ENCODE measurements around the gene CCDC197.
A peak's percentile ranks its signal among the peaks of the same experiment; 100 is the strongest.

CCDC197 gene

GRCh38 chr14:93997082-93997481, at the start of gene CCDC197:
TSS of gene CCDC197 (plus strand) at chr14:93997301. CDS start at chr14:93998132, 831 bp downstream.
- DNase-seq (ENCODE audit: extremely low read depth in 1 of 2, low read depth in 1 of 2): no peak

GRCh38 chr14:93949511-93950075, 47.5 kb upstream of the CCDC197 start:
- no peak for DNase-seq (ENCODE audit: extremely low read depth in 1 of 2, low read depth in 1 of 2)

GRCh38 chr14:93950948-93951634, 46.0 kb upstream of the CCDC197 start:
- no peak for DNase-seq (ENCODE audit: extremely low read depth in 1 of 2, low read depth in 1 of 2)

DNA sequence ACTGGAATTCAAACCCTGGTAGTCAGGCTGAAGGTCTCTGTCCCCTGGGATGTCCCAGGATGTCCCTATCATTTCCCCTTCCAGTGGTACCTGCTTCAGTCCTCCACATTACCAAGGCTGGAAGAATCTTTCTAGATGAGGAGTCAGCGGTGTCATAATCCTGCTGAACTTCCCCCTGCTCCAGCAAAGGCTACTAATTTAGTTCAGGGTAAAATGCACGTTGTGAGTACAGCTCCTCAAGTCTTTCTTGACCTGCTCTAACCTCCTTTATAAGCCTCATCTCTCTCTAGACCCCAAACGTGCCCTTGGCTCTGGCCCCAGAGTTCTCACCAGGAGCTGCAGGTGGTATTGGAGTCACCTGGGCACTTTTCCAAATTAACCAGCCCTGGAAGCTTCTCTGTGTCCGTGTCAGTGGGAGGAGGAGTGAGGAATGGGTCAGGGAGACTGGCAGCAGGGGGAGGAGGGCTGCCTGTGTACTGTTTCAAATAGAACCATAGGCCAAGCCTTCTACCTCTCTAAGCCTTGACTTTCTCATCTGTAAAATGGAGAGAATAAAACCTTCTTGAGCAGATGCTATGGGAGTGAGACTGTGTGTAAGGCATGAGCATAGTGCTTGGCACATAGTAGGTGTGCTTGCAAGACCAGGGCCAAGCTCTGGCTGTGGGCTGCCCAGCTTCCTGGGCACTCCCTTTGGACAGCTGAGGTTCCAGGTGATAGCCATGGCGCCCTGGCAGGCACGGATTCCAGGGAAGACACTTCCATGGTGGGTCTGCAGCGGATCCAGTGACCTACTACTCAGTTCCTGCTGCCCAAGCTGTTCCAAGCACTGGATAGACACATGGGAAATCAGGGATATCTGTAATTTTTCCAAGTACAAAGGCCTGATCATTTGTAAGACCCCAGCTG, 45.2 kb upstream of the CCDC197 start:
- DNase-seq (ENCODE audit: extremely low read depth in 1 of 2, low read depth in 1 of 2): no peak

- DNase-seq (ENCODE audit: extremely low read depth in 1 of 2, low read depth in 1 of 2): no peak
Measured at GRCh38 chr14:93952829-93953228, 44.3 kb upstream of the CCDC197 start.

DNA sequence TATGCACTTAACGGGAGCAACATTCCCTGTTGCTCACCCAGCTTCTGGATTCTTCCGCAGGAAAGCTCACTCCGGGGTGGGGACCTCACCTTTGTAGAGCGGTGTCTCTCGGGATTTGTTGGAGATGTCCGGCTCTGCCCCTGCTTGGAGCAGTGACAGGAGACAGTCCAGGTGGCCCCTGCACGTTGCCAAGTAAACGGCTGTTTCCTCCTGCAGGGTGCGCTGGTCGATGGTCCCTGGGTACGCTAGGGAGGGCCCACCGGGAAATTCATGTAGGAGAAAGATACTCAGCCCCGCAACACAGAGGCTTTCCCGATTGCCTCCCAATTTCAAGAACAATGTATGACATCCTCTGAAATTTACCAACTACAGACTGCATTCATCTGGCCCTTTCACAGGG, 43.8 kb upstream of the CCDC197 start:
- no peak for DNase-seq (ENCODE audit: extremely low read depth in 1 of 2, low read depth in 1 of 2)

DNA sequence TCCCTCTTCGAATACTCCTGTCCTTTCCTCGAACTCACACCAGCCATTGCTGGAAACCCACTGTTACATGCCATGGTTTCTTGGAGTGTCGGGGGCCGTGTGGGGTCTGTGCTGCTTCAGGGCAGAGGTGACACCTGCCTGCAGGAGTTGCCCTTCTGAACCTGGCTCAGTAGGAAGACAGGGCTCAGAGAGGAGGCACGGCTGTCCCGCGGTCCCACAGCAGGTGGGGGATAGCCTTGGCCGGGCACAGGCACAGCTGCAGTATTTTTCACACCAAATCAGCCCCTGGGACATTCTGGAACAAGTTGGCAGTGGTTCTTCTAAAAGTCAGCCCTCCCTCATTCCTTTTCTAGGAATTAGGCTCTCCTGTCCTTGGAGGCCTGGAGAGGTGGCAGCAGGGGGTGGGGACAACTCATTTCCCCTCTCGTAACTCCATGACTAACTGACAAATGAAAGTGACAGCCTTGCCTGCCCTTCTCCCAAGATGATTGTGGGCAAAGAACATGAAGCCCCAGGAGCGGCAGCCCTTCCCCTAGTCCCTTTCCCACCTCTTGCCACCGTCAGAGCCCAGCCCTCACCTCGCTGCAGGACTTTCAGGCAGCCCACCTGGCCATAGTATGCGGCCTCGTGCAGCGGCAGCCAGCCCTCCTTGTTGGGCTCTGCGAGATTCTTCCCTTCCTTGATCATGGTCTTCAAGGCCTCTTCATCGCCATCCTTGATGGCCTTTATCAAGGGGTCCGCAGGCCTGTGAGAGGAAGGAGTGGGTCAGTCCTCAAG, 43.2 kb upstream of the CCDC197 start:
- DNase-seq (ENCODE audit: extremely low read depth in 1 of 2, low read depth in 1 of 2): no peak

GRCh38 chr14:93954516-93954830, 42.6 kb upstream of the CCDC197 start:
- DNase-seq (ENCODE audit: extremely low read depth in 1 of 2, low read depth in 1 of 2): no peak

- DNase-seq (ENCODE audit: extremely low read depth in 1 of 2, low read depth in 1 of 2): no peak
Measured at GRCh38 chr14:93954900-93955849, 41.9 kb upstream of the CCDC197 start.

DNA sequence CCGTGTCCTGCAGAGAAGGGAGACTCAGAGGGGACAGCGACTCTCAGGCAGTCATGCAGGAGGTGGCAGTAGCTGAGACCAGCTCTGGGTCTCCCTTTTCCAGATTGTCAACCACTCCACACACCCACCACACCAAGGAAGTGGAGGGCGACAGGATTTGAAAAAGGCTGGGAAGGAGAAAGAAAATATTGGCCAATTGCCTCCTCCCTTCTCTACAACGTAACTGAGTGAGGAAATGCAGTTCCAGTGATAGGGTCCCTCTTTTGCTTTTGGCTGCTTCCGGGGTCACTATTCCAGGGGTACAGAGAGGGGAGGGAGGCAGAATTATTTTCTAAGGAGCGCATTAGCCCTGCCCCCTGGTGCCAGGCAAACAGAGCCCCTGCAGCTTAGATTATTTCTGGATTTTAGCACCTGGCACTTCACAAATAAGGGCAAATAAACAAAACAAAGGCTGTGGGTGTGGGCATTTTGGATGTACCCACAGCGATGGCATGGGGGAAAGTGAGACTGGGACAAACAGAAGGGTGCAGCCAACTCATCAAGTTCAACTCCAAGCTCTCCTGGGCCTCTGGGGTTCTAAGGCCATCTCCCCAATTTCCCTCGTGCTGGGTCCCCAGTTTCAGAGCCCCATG, 41.1 kb upstream of the CCDC197 start:
- no peak for DNase-seq (ENCODE audit: extremely low read depth in 1 of 2, low read depth in 1 of 2)

DNA sequence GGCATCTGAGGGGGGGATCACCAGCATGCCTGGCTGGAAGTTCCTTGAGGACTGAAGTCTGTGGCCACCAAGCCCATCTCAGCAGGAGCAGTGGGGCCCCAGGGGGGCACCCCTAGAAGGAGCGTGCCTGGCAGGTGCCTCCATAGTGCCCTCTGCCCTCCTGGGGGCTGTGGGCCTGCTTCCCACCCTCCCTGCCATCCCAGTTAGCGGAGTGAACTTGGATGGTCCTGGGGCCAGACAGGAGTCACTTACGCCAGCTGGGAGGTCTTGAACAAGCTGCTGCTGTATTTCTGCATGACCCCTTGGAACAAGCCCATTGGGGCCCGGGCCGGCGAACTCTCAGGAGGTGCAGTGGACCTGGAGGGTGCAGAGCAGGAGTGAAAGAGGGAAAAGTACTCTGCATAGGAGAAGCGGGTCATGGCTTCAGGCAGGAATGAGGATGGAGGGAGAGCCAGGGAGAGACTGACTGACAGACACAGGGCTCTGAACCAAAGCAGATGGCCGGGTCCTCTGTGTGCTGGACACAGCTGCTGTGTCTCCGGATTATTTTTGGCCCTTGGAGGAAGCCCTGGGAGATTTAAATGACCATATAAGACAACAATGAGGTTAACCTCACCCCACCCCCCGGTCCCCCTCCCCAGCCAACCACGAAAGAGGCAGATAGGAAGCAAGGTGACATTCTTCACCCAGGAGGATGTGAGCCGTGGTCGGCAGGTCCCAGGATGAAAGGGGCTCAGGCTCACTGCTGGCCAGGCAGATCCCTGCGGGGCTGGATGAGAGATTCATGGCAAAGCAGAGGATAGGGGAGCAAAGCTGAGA, 40.4 kb upstream of the CCDC197 start:
- no peak for DNase-seq (ENCODE audit: extremely low read depth in 1 of 2, low read depth in 1 of 2)

DNA sequence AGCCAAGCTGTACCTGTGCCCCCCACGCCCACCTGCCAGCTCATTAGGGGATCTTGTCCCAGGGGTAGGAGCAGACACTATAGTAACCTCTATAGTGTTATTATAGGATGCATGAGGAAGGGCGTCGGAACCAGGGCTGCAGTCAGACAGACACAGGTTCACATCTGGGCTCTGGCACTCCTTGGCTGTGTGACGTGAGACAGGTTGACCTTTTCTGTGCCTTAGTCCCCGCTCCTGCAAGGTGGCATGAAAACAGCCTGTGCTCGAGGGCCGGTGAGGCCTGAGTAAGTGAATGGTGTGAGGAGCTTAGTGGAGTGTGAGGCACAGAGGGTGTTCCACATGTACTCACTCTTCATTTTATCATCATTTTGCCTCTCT, 39.8 kb upstream of the CCDC197 start:
- DNase-seq (ENCODE audit: extremely low read depth in 1 of 2, low read depth in 1 of 2): no peak

GRCh38 chr14:93957751-93958566, 39.1 kb upstream of the CCDC197 start:
- no peak for DNase-seq (ENCODE audit: extremely low read depth in 1 of 2, low read depth in 1 of 2)

- no peak for DNase-seq (ENCODE audit: extremely low read depth in 1 of 2, low read depth in 1 of 2)
Measured at GRCh38 chr14:93958567-93959238, 38.4 kb upstream of the CCDC197 start.

GRCh38 chr14:93959239-93960107, 37.6 kb upstream of the CCDC197 start:
- peak; percentile 77 to 84 for DNase-seq (ENCODE audit: extremely low read depth in 1 of 2, low read depth in 1 of 2)

- no peak for DNase-seq (ENCODE audit: extremely low read depth in 1 of 2, low read depth in 1 of 2)
Measured at GRCh38 chr14:93960108-93960475, 37.0 kb upstream of the CCDC197 start.
